ENCODE data around the gene KIAA1671.
"Not testable (repeated sequence)": the region's sequence is repeated elsewhere in the genome, so short reads cannot be mapped to it uniquely, and the experiment has no call there.

KIAA1671 gene

GRCh38 chr22:25176799-25177198 is 224.3 kb downstream of the KIAA1671 start:
- DNase-seq, result no peak

- no peak for DNase-seq
Measured at GRCh38 chr22:25177226-25177625, 224.7 kb downstream of the KIAA1671 start.

- no peak for DNase-seq
Measured at GRCh38 chr22:25177895-25178294, 225.4 kb downstream of the KIAA1671 start.

GRCh38 chr22:25178348-25178747 is 225.8 kb downstream of the KIAA1671 start:
- not testable (repeated sequence) for DNase-seq

- not testable (repeated sequence) for DNase-seq
Measured at GRCh38 chr22:25178869-25179631, 226.5 kb downstream of the KIAA1671 start.

GRCh38 chr22:25182131-25183110 is 229.9 kb downstream of the KIAA1671 start:
- DNase-seq, result no peak

GRCh38 chr22:25183949-25184619 is 231.6 kb downstream of the KIAA1671 start:
- no peak for DNase-seq

- DNase-seq, result no peak
Measured at GRCh38 chr22:25186140-25186539, 233.6 kb downstream of the KIAA1671 start.

- DNase-seq, result no peak
Measured at GRCh38 chr22:25187469-25187868, 235.0 kb downstream of the KIAA1671 start.

GRCh38 chr22:25192406-25192805 is 239.9 kb downstream of the KIAA1671 start:
- no peak for DNase-seq

GRCh38 chr22:25193130-25193529 is 240.6 kb downstream of the KIAA1671 start:
- no peak for DNase-seq

- no peak for DNase-seq
Measured at GRCh38 chr22:25193548-25193947, 241.0 kb downstream of the KIAA1671 start.

- no peak for DNase-seq
Measured at GRCh38 chr22:25196326-25196725, 243.8 kb downstream of the KIAA1671 start.

GRCh38 chr22:25197340-25197739 is 244.8 kb downstream of the KIAA1671 start:
- DNase-seq, result no peak

- no peak for DNase-seq
Measured at GRCh38 chr22:25199731-25200520, 247.4 kb downstream of the KIAA1671 start, which contains the start of gene CRYBB3. Gene CRYBB3 (plus strand): TSS chr22:25199858. CDS start chr22:25201397, 1,539 bp downstream.

GRCh38 chr22:25200967-25201366 is 248.5 kb downstream of the KIAA1671 start:
- no peak for DNase-seq

GRCh38 chr22:25201557-25202273 is 249.2 kb downstream of the KIAA1671 start:
- DNase-seq, result no peak

- DNase-seq, result peak; percentile 30 to 34
Measured at GRCh38 chr22:25202290-25202921, 249.9 kb downstream of the KIAA1671 start.

- no peak for DNase-seq
Measured at GRCh38 chr22:25203082-25203481, 250.6 kb downstream of the KIAA1671 start.

- not testable (repeated sequence) for DNase-seq
Measured at GRCh38 chr22:25204547-25204946, 252.0 kb downstream of the KIAA1671 start.

GRCh38 chr22:25205847-25206246 is 253.3 kb downstream of the KIAA1671 start:
- no peak for DNase-seq

All from activated CD4-positive, alpha-beta T cell treated with anti-CD3 and anti-CD28 coated beads, Interleukin-2, amount 50 U/mL, for 4 hours (primary cell).